Trophoblast cell (in vitro differentiated cells and primary cell): Measurements from ENCODE around the gene TF.

Experiments
- DNase-seq, 2 donors: peaks; one replicate each; pipeline ENCODE4 v3.0.0-alpha.2; 2016
- H2AFZ ChIP-seq: 2 replicates; pipeline ENCODE4 v1.6.1; 2013; ENCODE audit warnings: low read length, moderate library complexity, mild to moderate bottlenecking; ENCODE audit not compliant: insufficient read depth, poor library complexity
- H2AK5ac ChIP-seq: 2 replicates; pipeline ENCODE4 v1.6.1; 2013; ENCODE audit warnings: mild to moderate bottlenecking, low read length
- H2BK120ac ChIP-seq: 2 replicates; pipeline ENCODE4 v1.6.1; 2013; ENCODE audit warnings: low read length, mild to moderate bottlenecking, moderate library complexity; ENCODE audit not compliant: insufficient read depth, poor library complexity
- H2BK12ac ChIP-seq: 2 replicates; pipeline ENCODE4 v1.6.1; 2013; ENCODE audit warnings: mild to moderate bottlenecking, low read length, moderate library complexity
- H2BK5ac ChIP-seq: 2 replicates; pipeline ENCODE4 v1.6.1; 2013; ENCODE audit warnings: low read length, low read depth, moderate library complexity, mild to moderate bottlenecking; ENCODE audit not compliant: poor library complexity
- H3K14ac ChIP-seq: 2 replicates; pipeline ENCODE4 v1.6.1; 2013; ENCODE audit warnings: mild to moderate bottlenecking, low read length
- H3K18ac ChIP-seq: 2 replicates; pipeline ENCODE4 v1.6.1; 2013; ENCODE audit warnings: mild to moderate bottlenecking, low read length
- H3K23ac ChIP-seq: 2 replicates; pipeline ENCODE4 v1.6.1; 2013; ENCODE audit warnings: low read length
- H3K27ac ChIP-seq: 2 replicates; pipeline ENCODE4 v1.5.1; 2013; ENCODE audit warnings: low read depth, mild to moderate bottlenecking, inconsistent platforms, low read length, moderate library complexity
- H3K27me3 ChIP-seq: 2 replicates; pipeline ENCODE4 v1.6.1; 2013; ENCODE audit warnings: inconsistent platforms, mild to moderate bottlenecking, low read length, moderate library complexity; ENCODE audit not compliant: insufficient read depth
- H3K36me3 ChIP-seq, 2 experiments: 1 replicate in 1 of 2; 2 replicates in 1 of 2; pipeline ENCODE4 v1.6.1; 2013; ENCODE audit warnings: low read length in 2 of 2, mild to moderate bottlenecking in 2 of 2, moderate library complexity in 1 of 2; ENCODE audit not compliant: insufficient read depth in 2 of 2, control insufficient read depth in 1 of 2
- H3K4ac ChIP-seq: 2 replicates; pipeline ENCODE4 v1.6.1; 2013; ENCODE audit warnings: low read depth, mild to moderate bottlenecking, low read length, moderate library complexity
- H3K4me1 ChIP-seq, 2 experiments: 1 replicate in 1 of 2; 2 replicates in 1 of 2; pipeline ENCODE4 v1.6.1; 2013; ENCODE audit warnings: low read length in 2 of 2, mild to moderate bottlenecking in 2 of 2, moderate library complexity in 1 of 2; ENCODE audit not compliant: insufficient read depth in 2 of 2, control insufficient read depth in 1 of 2
- H3K4me2 ChIP-seq: 2 replicates; pipeline ENCODE4 v1.6.1; 2013; ENCODE audit warnings: inconsistent platforms, mild to moderate bottlenecking, low read length, moderate library complexity
- H3K4me3 ChIP-seq: 2 replicates; pipeline ENCODE4 v1.5.1; 2013; ENCODE audit warnings: mild to moderate bottlenecking, low read depth, low read length, inconsistent platforms
- H3K79me1 ChIP-seq: one replicate; pipeline ENCODE4 v1.6.1; 2013; ENCODE audit warnings: low read length
- H3K79me2 ChIP-seq: 2 replicates; pipeline ENCODE4 v1.6.1; 2013; ENCODE audit warnings: low read length, mild to moderate bottlenecking; ENCODE audit not compliant: control insufficient read depth, insufficient read depth, poor library complexity
- H3K9ac ChIP-seq: 2 replicates; pipeline ENCODE4 v1.6.1; 2013; ENCODE audit warnings: mild to moderate bottlenecking, low read length
- H3K9me3 ChIP-seq: 2 replicates; pipeline ENCODE4 v1.6.1; 2013; ENCODE audit warnings: low read depth, mild to moderate bottlenecking, control low read depth, inconsistent platforms, low read length; ENCODE audit not compliant: insufficient read depth
- H4K12ac ChIP-seq: 2 replicates; pipeline ENCODE4 v1.6.1; 2013; ENCODE audit warnings: low read depth, mild to moderate bottlenecking, low read length, moderate library complexity
- H4K8ac ChIP-seq: 2 replicates; pipeline ENCODE4 v1.6.1; 2013; ENCODE audit warnings: low read depth, mild to moderate bottlenecking, low read length, moderate library complexity
- H4K91ac ChIP-seq: one replicate; pipeline ENCODE4 v1.6.1; 2013; ENCODE audit warnings: low read depth, mild to moderate bottlenecking, low read length, moderate library complexity
- WGBS: extraction: QIAGEN DNeasy Blood & Tissue Kit; methylation state at CpG from one replicate; pipeline ENCODE4 v1.1.7; 2013; ENCODE audit warnings: missing lambda C conversion rate; ENCODE audit not compliant: insufficient read length, insufficient coverage; ENCODE audit errors: extremely low coverage; 5-methylcytosine and 5-hydroxymethylcytosine counted together

Gene TF

GRCh38 chr3:133824961-133825485, 78.8 kb downstream of the TF start:
- H3K27me3 ChIP-seq: no peaks in the 10 kb centered on the region
- no peaks in the 10 kb centered on the region for H3K79me1 ChIP-seq
- no peak overlapping the region for H3K9ac ChIP-seq
- H3K9me3 ChIP-seq: peaks cover 7% of the 10 kb centered on the region
- no peak overlapping the region for H2AFZ ChIP-seq
- H3K14ac ChIP-seq: no peak overlapping the region
- H4K91ac ChIP-seq: no peak overlapping the region
- H3K79me2 ChIP-seq: no peaks in the 10 kb centered on the region
- H3K4ac ChIP-seq: no peak overlapping the region
- H2BK12ac ChIP-seq: no peak overlapping the region
- peaks cover 0 to 2% of the 10 kb centered on the region in 2 experiments for H3K4me1 ChIP-seq
- H3K4me3 ChIP-seq: no peak overlapping the region
- no peak overlapping the region for H3K23ac ChIP-seq
- H2BK120ac ChIP-seq: no peak overlapping the region
- H3K4me2 ChIP-seq: no peak overlapping the region
- no peak overlapping the region for H2BK5ac ChIP-seq
- no peak overlapping the region for H4K8ac ChIP-seq
- no peak overlapping the region for H2AK5ac ChIP-seq
- DNase-seq: no peak
- no CpG with 5 or more reads among the region's 8 CpGs for WGBS
- no peak overlapping the region for H3K27ac ChIP-seq
- H3K18ac ChIP-seq: no peak overlapping the region
- H4K12ac ChIP-seq: no peak overlapping the region
- peaks cover 13 to 29% of the 10 kb centered on the region in 2 experiments for H3K36me3 ChIP-seq

- Histone ChIP-seq H3K79me2 (no peaks in the 10 kb centered on the region), H3K14ac (no peak overlapping the region), H3K4me3 (no peak overlapping the region), H2BK12ac (no peak overlapping the region), H4K12ac (no peak overlapping the region), H3K4me2 (no peak overlapping the region), H3K36me3 (peaks cover 9 to 20% of the 10 kb centered on the region in 2 experiments), H3K4me1 (peaks cover 0 to 2% of the 10 kb centered on the region in 2 experiments), H3K9me3 (peaks cover 7% of the 10 kb centered on the region), H2AK5ac (no peak overlapping the region), H2BK5ac (no peak overlapping the region), H4K8ac (no peak overlapping the region), H3K9ac (no peak overlapping the region), H2BK120ac (no peak overlapping the region), H3K4ac (no peak overlapping the region), H3K23ac (no peak overlapping the region), H3K79me1 (no peaks in the 10 kb centered on the region), H2AFZ (no peak overlapping the region), H3K18ac (no peak overlapping the region), H3K27ac (no peak overlapping the region), H4K91ac (no peak overlapping the region), H3K27me3 (no peaks in the 10 kb centered on the region)
- DNase-seq: no peak
- no CpG with 5 or more reads among the region's 12 CpGs for WGBS
Measured at GRCh38 chr3:133825969-133826727, 80.0 kb downstream of the TF start.

GRCh38 chr3:133827136-133827535, 80.9 kb downstream of the TF start:
- Histone ChIP-seq H3K18ac (no peak overlapping the region), H3K27me3 (no peaks in the 10 kb centered on the region), H3K14ac (no peak overlapping the region), H3K36me3 (peaks cover 4 to 14% of the 10 kb centered on the region in 2 experiments), H4K12ac (no peak overlapping the region), H3K4me1 (no peaks in the 10 kb centered on the region), H3K4me2 (no peak overlapping the region), H2BK5ac (no peak overlapping the region), H3K4ac (no peak overlapping the region), H3K4me3 (no peak overlapping the region), H3K23ac (no peak overlapping the region), H2AK5ac (no peak overlapping the region), H3K27ac (no peak overlapping the region), H3K79me1 (no peaks in the 10 kb centered on the region), H3K79me2 (no peaks in the 10 kb centered on the region), H3K9ac (no peak overlapping the region), H4K8ac (no peak overlapping the region), H4K91ac (no peak overlapping the region), H2AFZ (no peak overlapping the region), H3K9me3 (peaks cover 7% of the 10 kb centered on the region), H2BK12ac (no peak overlapping the region), H2BK120ac (no peak overlapping the region)
- WGBS: no CpG with 5 or more reads among the region's 1 CpG
- DNase-seq: no peak

GRCh38 chr3:133827684-133828083, 81.5 kb downstream of the TF start:
- H3K36me3 ChIP-seq: peaks cover 2 to 10% of the 10 kb centered on the region in 2 experiments
- DNase-seq: no peak
- H3K18ac ChIP-seq: no peak overlapping the region
- H2AFZ ChIP-seq: no peak overlapping the region
- H3K4me3 ChIP-seq: no peak overlapping the region
- H3K14ac ChIP-seq: no peak overlapping the region
- WGBS: no CpG with 5 or more reads among the region's 4 CpGs
- no peak overlapping the region for H2AK5ac ChIP-seq
- H4K12ac ChIP-seq: no peak overlapping the region
- no peak overlapping the region for H2BK5ac ChIP-seq
- no peak overlapping the region for H3K4me2 ChIP-seq
- peaks cover 7% of the 10 kb centered on the region for H3K9me3 ChIP-seq
- H3K79me1 ChIP-seq: no peaks in the 10 kb centered on the region
- H3K79me2 ChIP-seq: no peaks in the 10 kb centered on the region
- no peak overlapping the region for H3K23ac ChIP-seq
- no peaks in the 10 kb centered on the region for H3K4me1 ChIP-seq
- no peak overlapping the region for H3K4ac ChIP-seq
- no peak overlapping the region for H3K27ac ChIP-seq
- H2BK12ac ChIP-seq: no peak overlapping the region
- H4K8ac ChIP-seq: no peak overlapping the region
- no peak overlapping the region for H2BK120ac ChIP-seq
- no peak overlapping the region for H4K91ac ChIP-seq
- H3K27me3 ChIP-seq: no peaks in the 10 kb centered on the region
- no peak overlapping the region for H3K9ac ChIP-seq
